RWPE1 (cell line): ENCODE results near the gene PLOD3.

ENCODE experiments used
- CTCF ChIA-PET: fragments of 350-600 bp; sonication (Branson Sonifier 250); formaldehyde crosslinking; extraction: SDS; loops from one replicate; lab custom pipeline; 2021; lab: Yijun Ruan, JAX
- POLR2A ChIA-PET: fragments of 400-600 bp; formaldehyde crosslinking; extraction: SDS; loops from one replicate; lab custom pipeline; 2020; ENCODE audit warnings: antibody characterized with exemption; ENCODE audit not compliant: low non-redundant PET; lab: Yijun Ruan, JAX
- DNase-seq: peaks from one replicate; pipeline ENCODE4 v3.0.0; 2012; ENCODE audit warnings: low spot score
- H3K27ac ChIP-seq: fragments of 450-650 bp; 2 replicates; pipeline ENCODE4 v1.5.1; 2017
- CTCF ChIP-seq: fragments of 450-650 bp; conservative IDR thresholded peaks from 2 replicates; pipeline ENCODE4 v1.5.1; 2017; ENCODE audit warnings: low read depth, mild to moderate bottlenecking

PLOD3 gene

DNA sequence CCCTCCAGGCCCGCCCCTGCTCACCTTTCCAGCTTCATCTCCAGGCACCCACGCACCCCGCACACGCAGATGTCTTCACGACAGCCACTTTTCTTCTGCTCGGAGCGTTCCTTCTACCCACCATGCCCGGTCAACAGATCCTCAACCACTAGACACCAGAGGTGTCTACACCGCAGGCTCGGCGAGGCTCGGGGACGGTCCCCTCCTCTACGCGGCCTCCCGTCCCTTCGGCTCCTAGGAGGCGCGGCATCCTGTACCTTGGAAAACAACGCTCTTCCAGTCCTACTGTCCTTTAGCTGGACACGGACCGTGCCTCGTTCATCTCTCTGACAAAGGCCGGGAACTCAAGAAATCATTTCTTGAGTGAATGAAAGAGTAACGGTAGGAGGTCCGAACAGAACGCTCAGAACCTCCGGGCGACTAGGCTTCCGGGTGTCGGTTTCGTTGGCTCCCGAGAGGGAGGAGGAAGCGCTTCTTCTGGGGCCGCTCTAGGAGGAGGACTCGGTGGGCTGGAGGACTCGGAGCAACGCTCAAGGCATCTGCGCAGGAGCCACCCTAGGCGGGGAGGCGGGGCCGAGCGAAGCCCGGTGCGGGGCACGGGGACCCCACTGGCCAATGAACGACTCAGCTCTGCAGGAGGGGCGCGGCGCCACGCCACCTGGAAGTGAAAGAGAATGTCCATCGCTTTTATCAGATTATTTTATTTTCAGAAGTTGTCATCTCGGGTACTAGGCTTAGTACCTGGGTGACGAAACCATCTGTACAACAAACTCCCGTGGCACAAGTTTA lies 34.7 kb upstream of the PLOD3 start:
- H3K27ac ChIP-seq = peak overlapping the region; percentile 80
- DNase-seq = peak; percentile 98
- CTCF ChIA-PET = interaction anchor here (1.0 kb wide), 1 partner anchor 31 kb away, joined by 3 read pairs; no protein-coding TSS in a partner anchor

DNA sequence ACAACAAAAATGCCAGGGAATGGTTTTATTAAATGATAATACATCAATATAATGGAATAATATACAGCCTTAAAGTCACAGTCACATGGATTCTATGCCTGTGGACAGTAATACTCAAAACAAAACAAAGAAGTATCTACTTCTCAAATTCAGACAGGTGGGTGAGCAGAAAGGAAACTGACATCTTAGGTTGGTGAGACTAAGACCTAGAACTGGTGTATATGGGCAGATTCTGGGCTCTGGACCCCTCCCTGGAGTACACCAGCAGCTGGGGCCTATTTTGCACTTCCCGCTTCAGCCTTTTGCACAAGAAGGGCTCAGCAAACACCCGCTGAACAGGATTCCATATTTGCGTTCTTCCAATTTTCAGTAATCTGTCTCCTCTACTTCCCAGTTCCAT lies 32.9 kb upstream of the PLOD3 start:
- POLR2A ChIA-PET = no interaction called here
- CTCF ChIA-PET = interaction anchor here (0.7 kb wide), 1 partner anchor 80 kb away, joined by 3 read pairs; no protein-coding TSS in a partner anchor
- TF ChIP-seq CTCF = no peak
- DNase-seq = no peak
- H3K27ac ChIP-seq = no peak overlapping the region

More for the DNA sequence above, 34.7 kb upstream of the PLOD3 start:
- POLR2A ChIA-PET = no interaction called here
- no peak for TF ChIP-seq CTCF

DNA sequence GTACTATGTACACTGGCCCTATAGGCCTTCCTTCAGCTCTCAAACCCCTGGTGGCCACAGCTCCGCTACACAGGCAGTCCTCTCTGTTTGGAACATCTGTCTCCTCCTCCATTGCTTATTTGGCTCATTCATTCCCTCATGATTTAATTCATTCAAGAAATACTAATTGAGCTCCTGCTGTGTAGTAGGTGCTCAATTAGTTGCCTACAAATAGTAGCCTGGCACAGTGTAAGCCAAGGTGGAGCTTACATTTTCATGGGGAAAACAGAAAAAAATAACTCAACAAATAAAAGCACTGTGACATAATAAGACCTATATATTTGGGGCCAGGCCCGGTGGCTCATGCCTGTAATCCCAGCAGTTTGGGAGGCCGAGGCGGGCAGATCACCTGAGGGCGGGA lies 30.9 kb upstream of the PLOD3 start:
- ChIA-PET CTCF (no interaction called here), POLR2A (no interaction called here)
- TF ChIP-seq CTCF = no peak
- DNase-seq = no peak
- no peak overlapping the region for H3K27ac ChIP-seq

- POLR2A ChIA-PET = no interaction called here
- peak; percentile 87 for DNase-seq
- TF ChIP-seq CTCF = no peak
- peak overlapping the region; percentile 90 for H3K27ac ChIP-seq
- CTCF ChIA-PET = interaction anchor here (0.5 to 3.0 kb wide), 6 partner anchors 9 to 162 kb away, joined by 3 to 12 read pairs (median 3); no protein-coding TSS in a partner anchor
Observed at GRCh38 chr7:101245147-101245668, 27.8 kb upstream of the PLOD3 start.

GRCh38 chr7:101244375-101245146 lies 27.2 kb upstream of the PLOD3 start, which contains the start of gene FIS1:
TSS of gene FIS1 (minus strand) at chr7:101245081. CDS start at chr7:101245004, 77 bp downstream.
- ChIA-PET POLR2A (interaction anchor here (0.9 to 1.0 kb wide), 2 partner anchors 27 to 355 kb away, joined by 3 to 6 read pairs; partner anchors contain the start of genes PLOD3, UFSP1 and ZNHIT1), CTCF (interaction anchor here (0.5 to 3.0 kb wide), 17 partner anchors 9 to 350 kb away, joined by 3 to 20 read pairs (median 4); partner anchors contain the start of genes PLOD3 and ZNHIT1)
- peak within 1 kb of the TSS; percentile 90 for H3K27ac ChIP-seq
- DNase-seq = peak; percentile 85
- peak; percentile 98 for TF ChIP-seq CTCF
